Smooth muscle cell (in vitro differentiated cells): Measurements from ENCODE around the gene TACO1. TPM values are rescaled to one million over a fixed set of nuclear protein-coding genes. Genes with fewer than 3 reads are reported as not detected.

Experiments used
- DNase-seq: peaks from one replicate; lab custom pipeline; 2025; ENCODE audit not compliant: unreplicated experiment; lab: John Stamatoyannopoulos, UW
- H2AFZ ChIP-seq: fragments of 200-600 bp; sonication (generic); 2 replicates; pipeline ENCODE4 v1.6.0; 2016; ENCODE audit warnings: antibody characterized with exemption, low read depth, mild to moderate bottlenecking
- H3F3A ChIP-seq: fragments of 200-600 bp; sonication (generic); 2 replicates; pipeline ENCODE4 v1.6.0; 2017; ENCODE audit warnings: antibody characterized with exemption, low read depth
- H3K27ac ChIP-seq: fragments of 200-600 bp; sonication (generic); 2 replicates; pipeline ENCODE4 v1.5.1; 2016; ENCODE audit warnings: low read depth, mild to moderate bottlenecking
- H3K27me3 ChIP-seq: fragments of 200-600 bp; sonication (generic); 2 replicates; pipeline ENCODE4 v1.6.1; 2016; ENCODE audit warnings: low read depth, mild to moderate bottlenecking
- H3K36me3 ChIP-seq: fragments of 200-600 bp; sonication (generic); 2 replicates; pipeline ENCODE4 v1.5.1; 2016; ENCODE audit warnings: low read depth
- H3K4me1 ChIP-seq: fragments of 200-600 bp; sonication (generic); 2 replicates; pipeline ENCODE4 v1.5.1; 2016; ENCODE audit warnings: low read depth
- H3K4me2 ChIP-seq: fragments of 200-600 bp; sonication (generic); 2 replicates; pipeline ENCODE4 v1.6.0; 2016; ENCODE audit warnings: mild to moderate bottlenecking
- H3K4me3 ChIP-seq: fragments of 200-600 bp; sonication (generic); 2 replicates; pipeline ENCODE4 v1.5.1; 2016; ENCODE audit warnings: mild to moderate bottlenecking
- H3K79me2 ChIP-seq: fragments of 200-600 bp; sonication (generic); 2 replicates; pipeline ENCODE4 v1.6.0; 2016; ENCODE audit warnings: low read depth, mild to moderate bottlenecking
- H3K9ac ChIP-seq: fragments of 200-600 bp; sonication (generic); 2 replicates; pipeline ENCODE4 v1.6.0; 2016; ENCODE audit warnings: low read depth
- H3K9me3 ChIP-seq: fragments of 200-600 bp; sonication (generic); replicated peaks from 2 replicates; pipeline ENCODE4 v1.5.1; 2016; ENCODE audit warnings: low read depth
- H4K20me1 ChIP-seq: fragments of 200-600 bp; sonication (generic); 2 replicates; pipeline ENCODE4 v1.6.0; 2016; ENCODE audit warnings: low read depth
- CTCF ChIP-seq: fragments of 200-600 bp; sonication (generic); IDR thresholded peaks from 2 replicates; pipeline ENCODE4 v1.5.1; 2017; ENCODE audit warnings: borderline replicate concordance, mild to moderate bottlenecking, antibody characterized with exemption; ENCODE audit not compliant: insufficient read depth, poor library complexity, severe bottlenecking
- WGBS: methylation state at CpG from one replicate; pipeline ENCODE4 v1.1.7; 2016; ENCODE audit warnings: low lambda C conversion rate; 5-methylcytosine and 5-hydroxymethylcytosine counted together
- polyA plus RNA-seq: library from polyadenylated mRNA; unstranded; fragments of >200 nt; fragmentation: Nextera tagmentation; extraction: Ambion mirVana; gene quantifications from 2 replicates; pipeline ENCODE4 v1.2.1, GENCODE V29; 2016
- total RNA-seq: library from RNA; depleted of rRNA; stranded (reverse); fragments of >200 nt; gene quantifications from 2 replicates; pipeline ENCODE4 v1.2.3, GENCODE V29; 2014

TACO1 gene
- total and polyA plus RNA-seq, 2 experiments from 2014 or later: 12.7 to 32.3 TPM

GRCh38 chr17:63587770-63588169 is 12.9 kb upstream of the TACO1 start:
- H3K4me1 ChIP-seq: no peaks in the 10 kb centered on the region
- H3K9ac ChIP-seq: no peak overlapping the region
- H4K20me1 ChIP-seq: peaks cover 15% of the 10 kb centered on the region
- no peaks in the 10 kb centered on the region for H3K27me3 ChIP-seq
- H3F3A ChIP-seq: no peaks in the 10 kb centered on the region
- H3K27ac ChIP-seq: no peak overlapping the region
- no peak overlapping the region for H3K4me2 ChIP-seq
- no peak for TF ChIP-seq CTCF
- H3K4me3 ChIP-seq: no peak overlapping the region
- peaks cover 14% of the 10 kb centered on the region for H3K36me3 ChIP-seq
- H3K9me3 ChIP-seq: no peaks in the 10 kb centered on the region
- H3K79me2 ChIP-seq: no peaks in the 10 kb centered on the region
- no peak for DNase-seq
- WGBS: 98% methylated on average over 5 of the region's 5 CpGs
- no peak overlapping the region for H2AFZ ChIP-seq

GRCh38 chr17:63588797-63589196 is 11.9 kb upstream of the TACO1 start:
- Histone ChIP-seq H3K27me3 (no peaks in the 10 kb centered on the region), H3K9me3 (no peaks in the 10 kb centered on the region), H3K4me2 (no peak overlapping the region), H3K27ac (no peak overlapping the region), H4K20me1 (peaks cover 14% of the 10 kb centered on the region), H3K4me3 (no peak overlapping the region), H3F3A (no peaks in the 10 kb centered on the region), H3K79me2 (no peaks in the 10 kb centered on the region), H3K36me3 (peaks cover 10% of the 10 kb centered on the region), H3K9ac (no peak overlapping the region), H2AFZ (no peak overlapping the region), H3K4me1 (no peaks in the 10 kb centered on the region)
- WGBS: 96% methylated on average over 11 of the region's 11 CpGs
- no peak for TF ChIP-seq CTCF
- DNase-seq: no peak

- DNase-seq: no peak
- H3K9me3 ChIP-seq: no peaks in the 10 kb centered on the region
- no peak for TF ChIP-seq CTCF
- no peak overlapping the region for H3K4me2 ChIP-seq
- H3K36me3 ChIP-seq: peaks cover 10% of the 10 kb centered on the region
- H3K27me3 ChIP-seq: no peaks in the 10 kb centered on the region
- H3K4me1 ChIP-seq: no peaks in the 10 kb centered on the region
- no peaks in the 10 kb centered on the region for H3K79me2 ChIP-seq
- H3K27ac ChIP-seq: no peak overlapping the region
- H4K20me1 ChIP-seq: peaks cover 12% of the 10 kb centered on the region
- H3K9ac ChIP-seq: no peak overlapping the region
- no peaks in the 10 kb centered on the region for H3F3A ChIP-seq
- no peak overlapping the region for H3K4me3 ChIP-seq
- WGBS: 81% methylated on average over 1 of the region's 1 CpG
- no peak overlapping the region for H2AFZ ChIP-seq
Measured at GRCh38 chr17:63589646-63590045, 11.0 kb upstream of the TACO1 start.

- no peak for DNase-seq
Measured at GRCh38 chr17:63592797-63593196, 7.9 kb upstream of the TACO1 start.

More at GRCh38 chr17:63592797-63593196, 7.9 kb upstream of the TACO1 start:
- Histone ChIP-seq H3K79me2 (no peaks in the 10 kb centered on the region), H3K4me1 (no peaks in the 10 kb centered on the region), H3K27me3 (no peaks in the 10 kb centered on the region), H3K27ac (no peak overlapping the region), H3F3A (no peaks in the 10 kb centered on the region), H3K9me3 (no peaks in the 10 kb centered on the region), H3K4me3 (no peak overlapping the region), H3K4me2 (no peak overlapping the region), H3K36me3 (peaks cover 10% of the 10 kb centered on the region), H4K20me1 (peaks cover 6% of the 10 kb centered on the region), H2AFZ (no peak overlapping the region), H3K9ac (no peak overlapping the region)
- 95% methylated on average over 3 of the region's 3 CpGs for WGBS
- TF ChIP-seq CTCF: no peak
